CD4-positive, alpha-beta T cell treated with Interferon gamma for 1 hour (primary cell): ENCODE data around the gene ECHDC3.

ENCODE experiments used
- DNase-seq: peaks from one replicate; pipeline ENCODE4 v3.0.0-alpha.2; 2020

Gene ECHDC3

GRCh38 chr10:11754620-11755019 lies 12.4 kb downstream of the ECHDC3 start:
- DNase-seq, result no peak

- DNase-seq, result no peak
Observed at GRCh38 chr10:11755512-11756263, 13.5 kb downstream of the ECHDC3 start.

GRCh38 chr10:11756766-11757315 lies 14.7 kb downstream of the ECHDC3 start:
- no peak for DNase-seq

- DNase-seq, result no peak
Observed at GRCh38 chr10:11757454-11757820, 15.3 kb downstream of the ECHDC3 start.

GRCh38 chr10:11757821-11758463 lies 15.8 kb downstream of the ECHDC3 start:
- DNase-seq, result peak; percentile 77

GRCh38 chr10:11758527-11759236 lies 16.5 kb downstream of the ECHDC3 start:
- DNase-seq, result no peak

- DNase-seq, result no peak
Observed at GRCh38 chr10:11759347-11759746, 17.2 kb downstream of the ECHDC3 start.

GRCh38 chr10:11760151-11760550 lies 18.0 kb downstream of the ECHDC3 start:
- DNase-seq, result no peak

- DNase-seq, result no peak
Observed at GRCh38 chr10:11760861-11761260, 18.7 kb downstream of the ECHDC3 start.

GRCh38 chr10:11761431-11761830 lies 19.2 kb downstream of the ECHDC3 start:
- DNase-seq, result no peak

GRCh38 chr10:11762706-11763500 lies 20.7 kb downstream of the ECHDC3 start:
- no peak for DNase-seq

- DNase-seq, result no peak
Observed at GRCh38 chr10:11763501-11763861, 21.3 kb downstream of the ECHDC3 start.

GRCh38 chr10:11765141-11765540 lies 23.0 kb downstream of the ECHDC3 start:
- no peak for DNase-seq

GRCh38 chr10:11772575-11773288 lies 30.6 kb downstream of the ECHDC3 start:
- DNase-seq, result no peak

- DNase-seq, result no peak
Observed at GRCh38 chr10:11773761-11774441, 31.7 kb downstream of the ECHDC3 start.

- DNase-seq, result no peak
Observed at GRCh38 chr10:11775412-11775811, 33.2 kb downstream of the ECHDC3 start.

- DNase-seq, result no peak
Observed at GRCh38 chr10:11776080-11776479, 33.9 kb downstream of the ECHDC3 start.

GRCh38 chr10:11781114-11781513 lies 38.9 kb downstream of the ECHDC3 start:
- no peak for DNase-seq

- no peak for DNase-seq
Observed at GRCh38 chr10:11782793-11783557, 40.8 kb downstream of the ECHDC3 start.

- no peak for DNase-seq
Observed at GRCh38 chr10:11783558-11783865, 41.3 kb downstream of the ECHDC3 start.

GRCh38 chr10:11787374-11787773 lies 45.2 kb downstream of the ECHDC3 start:
- DNase-seq, result no peak
